Measurements from ENCODE around the gene PDE4D.

Gene PDE4D

GRCh38 chr5:59236986-59237385 lies 656.5 kb downstream of the PDE4D start:
- no peak for DNase-seq

- no peak for DNase-seq
Measured at GRCh38 chr5:59236448-59236847, 657.1 kb downstream of the PDE4D start.

- DNase-seq = no peak
Measured at GRCh38 chr5:59234236-59234635, 659.3 kb downstream of the PDE4D start.

- no peak for DNase-seq
Measured at GRCh38 chr5:59231221-59231931, 662.1 kb downstream of the PDE4D start.

GRCh38 chr5:59222687-59223511 lies 670.6 kb downstream of the PDE4D start:
- peak; percentile 57 for DNase-seq

- peak; percentile 7 for DNase-seq
Measured at GRCh38 chr5:59221769-59222168, 671.8 kb downstream of the PDE4D start.

GRCh38 chr5:59218424-59219045 lies 675.0 kb downstream of the PDE4D start:
- peak; percentile 24 for DNase-seq

GRCh38 chr5:59216841-59217240 lies 676.7 kb downstream of the PDE4D start:
- no peak for DNase-seq

GRCh38 chr5:59212596-59212995 lies 680.9 kb downstream of the PDE4D start:
- no peak for DNase-seq

GRCh38 chr5:59209758-59210359 lies 683.7 kb downstream of the PDE4D start:
- DNase-seq = no peak

- DNase-seq = no peak
Measured at GRCh38 chr5:59208474-59208873, 685.1 kb downstream of the PDE4D start.

GRCh38 chr5:59207401-59207800 lies 686.1 kb downstream of the PDE4D start:
- DNase-seq = no peak

- DNase-seq = no peak
Measured at GRCh38 chr5:59206132-59206581, 687.4 kb downstream of the PDE4D start.

- DNase-seq = no peak
Measured at GRCh38 chr5:59204114-59204897, 689.2 kb downstream of the PDE4D start.

GRCh38 chr5:59199868-59200267 lies 693.7 kb downstream of the PDE4D start:
- DNase-seq = no peak

- no peak for DNase-seq
Measured at GRCh38 chr5:59198832-59199231, 694.7 kb downstream of the PDE4D start.

- no peak for DNase-seq
Measured at GRCh38 chr5:59198365-59198764, 695.2 kb downstream of the PDE4D start.

- DNase-seq = no peak
Measured at GRCh38 chr5:59197911-59198310, 695.6 kb downstream of the PDE4D start.

- no peak for DNase-seq
Measured at GRCh38 chr5:59193616-59194319, 699.8 kb downstream of the PDE4D start.

- DNase-seq = no peak
Measured at GRCh38 chr5:59190746-59191145, 702.8 kb downstream of the PDE4D start.

- no peak for DNase-seq
Measured at GRCh38 chr5:59189472-59190244, 703.9 kb downstream of the PDE4D start.

All from NCI-H82 (cell line).